IMR-90 (cell line): ENCODE results near the gene TRPC6.

Experiments used
- BHLHE40 ChIP-seq: fragments of 150-350 bp; IDR thresholded peaks from 2 replicates; pipeline ENCODE4 v1.6.1; 2016; ENCODE audit warnings: mild to moderate bottlenecking, low read depth, low read length
- CEBPB ChIP-seq: IDR thresholded peaks from 2 replicates; pipeline ENCODE4 v1.6.1; 2012; ENCODE audit warnings: low read depth, low read length, improper control_type of control experiment
- MAZ ChIP-seq: IDR thresholded peaks from 2 replicates; pipeline ENCODE4 v1.6.1; 2012; ENCODE audit warnings: low read depth, mild to moderate bottlenecking, low read length, improper control_type of control experiment, moderate library complexity, borderline replicate concordance
- MXI1 ChIP-seq: IDR thresholded peaks from 2 replicates; pipeline ENCODE4 v1.6.1; 2012; ENCODE audit warnings: low read depth, mild to moderate bottlenecking, low read length, moderate library complexity, borderline replicate concordance
- POLR2A ChIP-seq: IDR thresholded peaks from 2 replicates; pipeline ENCODE4 v1.6.1; 2012; ENCODE audit warnings: mild to moderate bottlenecking, low read depth, low read length
- RAD21 ChIP-seq: IDR thresholded peaks from 2 replicates; pipeline ENCODE4 v1.6.1; 2012; ENCODE audit warnings: low read length, improper control_type of control experiment
- SMC3 ChIP-seq: fragments of 150-350 bp; IDR thresholded peaks from 2 replicates; pipeline ENCODE4 v1.6.1; 2016; ENCODE audit warnings: low read depth, mild to moderate bottlenecking, antibody characterized with exemption, low read length, moderate library complexity
- TF ChIP-seq, protein P1 (sequence below): conservative IDR thresholded peaks from 2 replicates; pipeline ENCODE4 v1.5.1; 2012; ENCODE audit warnings: mild to moderate bottlenecking, low read depth, low read length, improper control_type of control experiment
- TF ChIP-seq, protein P2 (sequence below): fragments of 150-350 bp; IDR thresholded peaks from 2 replicates; pipeline ENCODE4 v1.6.1; 2017; ENCODE audit warnings: mild to moderate bottlenecking, antibody characterized with exemption, low read length, low read depth

DNA sequence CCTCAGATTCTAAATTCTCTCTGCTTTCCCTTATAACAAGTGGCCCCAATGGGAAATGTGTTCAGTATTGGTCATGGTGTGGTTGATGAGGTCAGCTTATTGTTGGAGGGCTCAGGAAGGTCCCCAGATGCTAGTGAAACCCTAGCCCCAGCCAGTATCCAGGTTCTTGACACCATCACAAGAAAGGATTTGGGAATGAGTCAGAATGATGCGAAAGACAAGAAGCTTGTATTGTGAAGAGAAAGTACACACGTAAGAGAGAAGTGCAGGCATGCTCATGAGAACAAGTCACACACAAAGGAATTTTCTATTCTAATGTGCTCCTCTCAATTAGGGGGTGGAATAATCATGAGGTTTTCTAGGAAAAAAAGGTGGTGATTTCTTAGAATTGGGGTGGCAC lies 34.9 kb upstream of the TRPC6 start:
- TF ChIP-seq, protein P1, sequence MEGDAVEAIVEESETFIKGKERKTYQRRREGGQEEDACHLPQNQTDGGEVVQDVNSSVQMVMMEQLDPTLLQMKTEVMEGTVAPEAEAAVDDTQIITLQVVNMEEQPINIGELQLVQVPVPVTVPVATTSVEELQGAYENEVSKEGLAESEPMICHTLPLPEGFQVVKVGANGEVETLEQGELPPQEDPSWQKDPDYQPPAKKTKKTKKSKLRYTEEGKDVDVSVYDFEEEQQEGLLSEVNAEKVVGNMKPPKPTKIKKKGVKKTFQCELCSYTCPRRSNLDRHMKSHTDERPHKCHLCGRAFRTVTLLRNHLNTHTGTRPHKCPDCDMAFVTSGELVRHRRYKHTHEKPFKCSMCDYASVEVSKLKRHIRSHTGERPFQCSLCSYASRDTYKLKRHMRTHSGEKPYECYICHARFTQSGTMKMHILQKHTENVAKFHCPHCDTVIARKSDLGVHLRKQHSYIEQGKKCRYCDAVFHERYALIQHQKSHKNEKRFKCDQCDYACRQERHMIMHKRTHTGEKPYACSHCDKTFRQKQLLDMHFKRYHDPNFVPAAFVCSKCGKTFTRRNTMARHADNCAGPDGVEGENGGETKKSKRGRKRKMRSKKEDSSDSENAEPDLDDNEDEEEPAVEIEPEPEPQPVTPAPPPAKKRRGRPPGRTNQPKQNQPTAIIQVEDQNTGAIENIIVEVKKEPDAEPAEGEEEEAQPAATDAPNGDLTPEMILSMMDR = no peak
- TF ChIP-seq MXI1 (no peak), BHLHE40 (no peak), RAD21 (no peak), POLR2A (no peak), MAZ (no peak), SMC3 (no peak), CEBPB (no peak)
- TF ChIP-seq, protein P2, sequence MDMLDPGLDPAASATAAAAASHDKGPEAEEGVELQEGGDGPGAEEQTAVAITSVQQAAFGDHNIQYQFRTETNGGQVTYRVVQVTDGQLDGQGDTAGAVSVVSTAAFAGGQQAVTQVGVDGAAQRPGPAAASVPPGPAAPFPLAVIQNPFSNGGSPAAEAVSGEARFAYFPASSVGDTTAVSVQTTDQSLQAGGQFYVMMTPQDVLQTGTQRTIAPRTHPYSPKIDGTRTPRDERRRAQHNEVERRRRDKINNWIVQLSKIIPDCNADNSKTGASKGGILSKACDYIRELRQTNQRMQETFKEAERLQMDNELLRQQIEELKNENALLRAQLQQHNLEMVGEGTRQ = no peak
